Activated T-helper 17 cell treated with anti-CD3 and anti-CD28 coated beads, Interleukin-2, amount 50 U/mL, for 72 hours (primary cell): ENCODE data around the gene UCHL5. TPM values are rescaled to one million over a fixed set of nuclear protein-coding genes. Genes with fewer than 3 reads are reported as not detected.

Experiments used
- ATAC-seq: fragments of 150-1000 bp; cut with Tn5 transposase; replicated peaks from 2 replicates; pipeline ENCODE4 v1.10.0; 2021; ENCODE audit warnings: mild to moderate bottlenecking, moderate library complexity
- H3K27ac Mint-ChIP-seq: one replicate; pipeline ENCODE4 v1.8.0; 2022; ENCODE audit warnings: mixed read lengths
- H3K27me3 Mint-ChIP-seq: one replicate; pipeline ENCODE4 v1.8.0; 2022; ENCODE audit warnings: mixed read lengths
- H3K36me3 Mint-ChIP-seq: one replicate; pipeline ENCODE4 v1.8.0; 2022; ENCODE audit warnings: low read depth, mild to moderate bottlenecking, mixed read lengths
- H3K4me1 Mint-ChIP-seq: one replicate; pipeline ENCODE4 v1.8.0; 2022; ENCODE audit warnings: mixed read lengths
- H3K4me3 Mint-ChIP-seq: one replicate; pipeline ENCODE4 v1.8.0; 2022; ENCODE audit warnings: mild to moderate bottlenecking, mixed read lengths
- H3K9me3 Mint-ChIP-seq: one replicate; pipeline ENCODE4 v1.8.0; 2022; ENCODE audit warnings: mixed read lengths
- total RNA-seq, 2 donors: library from RNA; stranded (reverse); gene quantifications; one replicate each; pipeline ENCODE4 v1.2.3, GENCODE V29; 2022

Gene UCHL5
- total RNA-seq, 2 donors from 2014 or later, result 45.2 to 75.4 TPM

GRCh38 chr1:192976576-192976975 is 82.6 kb downstream of the UCHL5 start:
- peaks cover 15% of the 10 kb centered on the region for H3K4me1 Mint-ChIP-seq
- ATAC-seq, result no peak
- H3K4me3 Mint-ChIP-seq, result no peak overlapping the region
- no peaks in the 10 kb centered on the region for H3K27me3 Mint-ChIP-seq
- H3K36me3 Mint-ChIP-seq, result no peaks in the 10 kb centered on the region
- no peak overlapping the region for H3K27ac Mint-ChIP-seq
- peaks cover 6% of the 10 kb centered on the region for H3K9me3 Mint-ChIP-seq

- Mint-ChIP-seq H3K9me3 (peaks cover 6% of the 10 kb centered on the region), H3K36me3 (no peaks in the 10 kb centered on the region), H3K4me3 (no peak overlapping the region), H3K27me3 (no peaks in the 10 kb centered on the region), H3K27ac (no peak overlapping the region), H3K4me1 (peaks cover 11% of the 10 kb centered on the region)
- no peak for ATAC-seq
Observed at GRCh38 chr1:192974701-192975100, 84.5 kb downstream of the UCHL5 start.

DNA sequence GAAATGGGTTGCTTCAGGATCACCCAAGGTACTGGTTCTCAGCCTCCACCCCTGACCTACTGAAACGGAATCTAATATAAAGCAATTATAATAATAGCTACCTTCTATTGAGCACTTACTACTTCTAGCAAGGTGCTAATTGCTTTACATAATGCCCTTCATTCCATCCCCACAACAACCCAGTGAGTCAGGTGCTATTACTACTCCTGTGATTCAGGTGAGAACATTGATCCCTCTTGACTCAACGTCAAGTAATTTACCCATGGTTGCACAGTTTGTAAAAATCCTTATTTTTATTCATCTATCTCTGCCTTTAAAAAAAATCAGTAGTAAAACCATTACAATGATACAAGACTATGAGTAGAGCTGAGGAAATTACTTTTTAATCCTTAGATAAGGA is 85.2 kb downstream of the UCHL5 start:
- ATAC-seq, result no peak

DNA sequence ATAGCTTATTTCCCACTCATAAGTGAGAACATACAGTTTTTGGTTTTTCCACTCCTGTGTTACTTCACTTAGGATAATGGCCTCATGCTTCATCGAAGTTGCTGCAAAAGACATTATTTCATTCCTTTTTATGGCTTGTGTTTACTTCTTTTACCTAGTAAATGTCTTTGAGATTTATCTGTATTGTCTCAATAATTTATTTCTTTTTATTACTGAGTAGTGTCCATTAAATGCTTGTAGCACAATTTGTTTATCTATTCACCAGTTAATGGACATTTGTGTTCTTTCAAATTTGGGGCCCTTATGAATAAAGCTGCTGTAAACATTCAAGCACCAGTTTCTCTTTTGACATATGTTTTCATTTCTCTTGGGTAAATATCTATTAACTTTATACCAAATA is 86.0 kb downstream of the UCHL5 start:
- H3K27ac Mint-ChIP-seq, result no peak overlapping the region
- H3K9me3 Mint-ChIP-seq, result no peaks in the 10 kb centered on the region
- no peak overlapping the region for H3K4me3 Mint-ChIP-seq
- H3K4me1 Mint-ChIP-seq, result no peaks in the 10 kb centered on the region
- ATAC-seq, result no peak
- H3K27me3 Mint-ChIP-seq, result no peaks in the 10 kb centered on the region
- no peaks in the 10 kb centered on the region for H3K36me3 Mint-ChIP-seq

More for the DNA sequence above, 85.2 kb downstream of the UCHL5 start:
- no peak overlapping the region for H3K4me3 Mint-ChIP-seq
- no peak overlapping the region for H3K27ac Mint-ChIP-seq
- no peaks in the 10 kb centered on the region for H3K36me3 Mint-ChIP-seq
- no peaks in the 10 kb centered on the region for H3K9me3 Mint-ChIP-seq
- H3K4me1 Mint-ChIP-seq, result peaks cover 7% of the 10 kb centered on the region
- H3K27me3 Mint-ChIP-seq, result no peaks in the 10 kb centered on the region

- no peak for ATAC-seq
- H3K27ac Mint-ChIP-seq, result no peak overlapping the region
- H3K36me3 Mint-ChIP-seq, result no peaks in the 10 kb centered on the region
- H3K4me1 Mint-ChIP-seq, result no peaks in the 10 kb centered on the region
- H3K4me3 Mint-ChIP-seq, result no peak overlapping the region
- no peaks in the 10 kb centered on the region for H3K27me3 Mint-ChIP-seq
- no peaks in the 10 kb centered on the region for H3K9me3 Mint-ChIP-seq
Observed at GRCh38 chr1:192969091-192969490, 90.1 kb downstream of the UCHL5 start.

GRCh38 chr1:192968323-192968722 is 90.8 kb downstream of the UCHL5 start:
- Mint-ChIP-seq H3K4me3 (no peak overlapping the region), H3K4me1 (no peaks in the 10 kb centered on the region), H3K27me3 (no peaks in the 10 kb centered on the region), H3K27ac (no peak overlapping the region), H3K9me3 (no peaks in the 10 kb centered on the region), H3K36me3 (no peaks in the 10 kb centered on the region)
- ATAC-seq, result no peak

- Mint-ChIP-seq H3K36me3 (no peaks in the 10 kb centered on the region), H3K4me3 (no peak overlapping the region), H3K4me1 (no peaks in the 10 kb centered on the region), H3K27ac (no peak overlapping the region), H3K27me3 (no peaks in the 10 kb centered on the region), H3K9me3 (no peaks in the 10 kb centered on the region)
- ATAC-seq, result peak; percentile 44
Observed at GRCh38 chr1:192967901-192968300, 91.3 kb downstream of the UCHL5 start.

DNA sequence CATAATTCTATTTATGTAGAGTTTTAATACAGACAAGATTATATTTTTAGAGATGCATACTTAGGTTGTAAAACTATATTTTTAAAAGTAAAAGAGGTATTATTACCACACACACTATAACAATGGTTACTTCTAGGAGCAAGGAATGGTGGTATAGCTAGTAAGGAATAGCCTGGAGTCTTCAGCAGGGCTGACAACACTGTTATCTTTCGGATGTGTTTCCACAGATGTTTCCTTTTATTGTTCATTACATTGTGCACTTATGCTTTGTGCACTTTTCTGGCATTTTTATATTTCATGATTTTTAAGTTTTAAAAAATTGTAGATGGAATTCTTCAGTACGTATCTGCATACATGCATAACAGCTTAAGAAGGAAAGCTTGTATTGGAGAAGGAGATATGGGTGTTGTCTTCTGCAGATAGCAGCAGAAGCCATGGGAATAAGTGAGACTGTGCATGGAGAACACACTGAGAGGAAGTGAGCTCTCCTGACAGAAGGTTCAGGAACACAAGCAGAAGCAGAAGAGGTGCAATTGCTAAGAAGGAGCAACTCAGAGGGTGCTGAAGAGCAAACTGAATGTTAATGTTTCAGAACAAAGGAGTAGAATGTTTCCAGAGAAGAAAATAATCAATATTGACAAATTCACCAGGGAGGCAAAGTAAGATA is 91.8 kb downstream of the UCHL5 start:
- Mint-ChIP-seq H3K27ac (no peak overlapping the region), H3K4me1 (no peaks in the 10 kb centered on the region), H3K9me3 (no peaks in the 10 kb centered on the region), H3K27me3 (no peaks in the 10 kb centered on the region), H3K4me3 (no peak overlapping the region), H3K36me3 (no peaks in the 10 kb centered on the region)
- no peak for ATAC-seq

DNA sequence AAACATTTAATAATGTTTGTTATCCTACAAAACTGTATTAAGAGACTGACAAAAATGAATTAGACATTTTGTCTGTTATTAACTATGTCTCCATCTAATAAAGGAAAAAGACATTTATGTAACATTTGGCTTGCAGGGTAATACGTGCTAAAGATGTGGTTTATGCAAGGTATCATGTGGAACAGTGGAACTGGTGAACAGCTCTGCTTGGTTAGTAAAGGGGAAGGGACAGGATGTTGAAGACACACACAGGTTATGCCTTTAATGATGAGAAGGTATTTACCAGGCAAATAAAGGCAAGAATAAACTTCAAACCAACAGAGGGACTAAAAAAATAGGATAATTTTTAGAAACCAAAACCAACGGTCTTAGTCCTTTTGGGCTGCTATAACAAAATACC is 93.1 kb downstream of the UCHL5 start:
- Mint-ChIP-seq H3K4me3 (no peak overlapping the region), H3K4me1 (no peaks in the 10 kb centered on the region), H3K27me3 (no peaks in the 10 kb centered on the region), H3K36me3 (no peaks in the 10 kb centered on the region), H3K9me3 (no peaks in the 10 kb centered on the region), H3K27ac (no peak overlapping the region)
- no peak for ATAC-seq

- no peaks in the 10 kb centered on the region for H3K27me3 Mint-ChIP-seq
- H3K9me3 Mint-ChIP-seq, result no peaks in the 10 kb centered on the region
- no peak overlapping the region for H3K4me3 Mint-ChIP-seq
- no peak overlapping the region for H3K27ac Mint-ChIP-seq
- peaks cover 6% of the 10 kb centered on the region for H3K4me1 Mint-ChIP-seq
- peak; percentile 19 for ATAC-seq
- H3K36me3 Mint-ChIP-seq, result no peaks in the 10 kb centered on the region
Observed at GRCh38 chr1:192962901-192963300, 96.3 kb downstream of the UCHL5 start.

Other genes with a start within 250 kb of the UCHL5 start
- gene RO60, start 252 bp upstream of the UCHL5 start, total RNA-seq, result 10 to 100 TPM; 65.9 to 76.3 TPM
- gene GLRX2, start 46.1 kb upstream of the UCHL5 start, total RNA-seq, result 10 to 100 TPM; 15.1 to 32.2 TPM
- gene CDC73, start 62.7 kb upstream of the UCHL5 start, total RNA-seq, result 10 to 100 TPM; 62.7 to 66.0 TPM
- gene B3GALT2, start 127.3 kb upstream of the UCHL5 start, total RNA-seq, result 1 to 10 TPM; 1.4 to 1.8 TPM